Umbilical cord (tissue), 2 donors: ENCODE results near the gene HLA-E. TPM values are rescaled to one million over a fixed set of nuclear protein-coding genes. Genes with fewer than 3 reads are reported as not detected.
"Not testable (repeated sequence)": the region's sequence is repeated elsewhere in the genome, so short reads cannot be mapped to it uniquely, and the experiment has no call there.

ENCODE experiments used
- DNase-seq: peaks from one replicate; pipeline ENCODE4 v3.0.0-alpha.2; 2015; ENCODE audit warnings: low spot score
- total RNA-seq: library from RNA; depleted of rRNA; stranded (reverse); fragments of >200 nt; gene quantifications from one replicate; pipeline ENCODE4 v1.2.3, GENCODE V29; 2014; ENCODE audit warnings: low replicate concordance; ENCODE audit not compliant: insufficient read depth

Gene HLA-E
- total RNA-seq, 1 donor from 2014 or later: 186 TPM

GRCh38 chr6:30507849-30508827 is 18.8 kb downstream of the HLA-E start:
- no peak for DNase-seq

GRCh38 chr6:30508890-30509736 is 19.8 kb downstream of the HLA-E start:
- no peak for DNase-seq

GRCh38 chr6:30510419-30511168 is 21.3 kb downstream of the HLA-E start:
- DNase-seq: no peak

- no peak for DNase-seq
These were observed 21.8 kb downstream of the HLA-E start for GRCh38 chr6:30511169-30511546.

- DNase-seq: no peak
These were observed 24.1 kb downstream of the HLA-E start for GRCh38 chr6:30513451-30513850.

- no peak for DNase-seq
These were observed 25.8 kb downstream of the HLA-E start for GRCh38 chr6:30515106-30515505.

- peak; percentile 96 for DNase-seq
These were observed 26.8 kb downstream of the HLA-E start for GRCh38 chr6:30515944-30516753.

GRCh38 chr6:30516754-30517076 is 27.4 kb downstream of the HLA-E start:
- DNase-seq: not testable (repeated sequence)

GRCh38 chr6:30517767-30518504 is 28.6 kb downstream of the HLA-E start:
- DNase-seq: not testable (repeated sequence)

- not testable (repeated sequence) for DNase-seq
These were observed 29.3 kb downstream of the HLA-E start for GRCh38 chr6:30518505-30519145.

- peak; percentile 69 for DNase-seq
These were observed 31.2 kb downstream of the HLA-E start for GRCh38 chr6:30520522-30520921.

- peak; percentile 62 for DNase-seq
These were observed 31.8 kb downstream of the HLA-E start for GRCh38 chr6:30521082-30521481.

GRCh38 chr6:30521952-30522351 is 32.6 kb downstream of the HLA-E start:
- DNase-seq: not testable (repeated sequence)

GRCh38 chr6:30526444-30526843 is 37.1 kb downstream of the HLA-E start:
- not testable (repeated sequence) for DNase-seq

GRCh38 chr6:30529349-30529875 is 40.1 kb downstream of the HLA-E start:
- DNase-seq: not testable (repeated sequence)

- DNase-seq: no peak
These were observed 40.7 kb downstream of the HLA-E start for GRCh38 chr6:30530014-30530413.

- no peak for DNase-seq
These were observed 44.4 kb downstream of the HLA-E start for GRCh38 chr6:30533460-30534294.

- DNase-seq: no peak
These were observed 48.6 kb downstream of the HLA-E start for GRCh38 chr6:30537931-30538330.
